Measurements from ENCODE around the gene PDE9A. TPM values are rescaled to one million over a fixed set of nuclear protein-coding genes. Genes with fewer than 3 reads are reported as not detected.

The PDE9A gene
- total and polyA plus RNA-seq, 2 of the 4 experiments (the other 2 are of a cell fraction): 0.89 to 0.90 TPM

DNA sequence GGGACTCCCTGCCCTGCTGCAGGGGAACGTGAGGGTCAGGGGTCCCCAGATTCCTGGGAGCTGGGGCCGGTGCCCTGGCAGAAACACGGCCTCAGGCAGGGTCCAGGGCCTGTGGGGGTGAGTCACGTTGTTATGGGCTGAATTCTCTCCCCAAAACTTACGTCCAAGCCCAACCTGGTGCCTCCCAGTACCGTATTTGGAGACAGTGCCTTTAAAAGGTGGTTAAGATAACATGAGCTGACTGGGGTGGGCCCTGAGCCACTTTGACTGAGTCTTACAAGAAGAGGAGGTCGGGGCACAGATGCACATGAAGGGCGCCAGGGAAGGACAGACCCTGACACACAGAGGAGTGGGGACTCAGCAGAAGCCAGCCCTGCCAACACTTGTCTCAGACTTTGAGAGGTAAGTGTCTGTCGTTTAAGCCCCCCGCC lies 126.0 kb downstream of the PDE9A start:
- CTCF ChIA-PET: no interaction called here
- no peak overlapping the region for H3K9ac ChIP-seq (ENCODE audit: low read depth, low read length)
- dilution Hi-C loops (cut with HindIII; ENCODE audit: low sequenced_read_pairs, unreplicated experiment): no loop called here

More for the DNA sequence above, 126.0 kb downstream of the PDE9A start:
- intact Hi-C loops (cut with micrococcal nuclease) (no loop called here), in situ Hi-C loops (cut with MboI; ENCODE audit: low sequenced_read_pairs) (no loop called here)
- H2BK15ac ChIP-seq (ENCODE audit: low read depth, low read length): no peak overlapping the region
- no peak overlapping the region for H3K4me2 ChIP-seq (ENCODE audit: low read depth, low read length)
- H3K9me1 ChIP-seq (ENCODE audit: insufficient read depth, low read length): no peaks in the 10 kb centered on the region
- H4K5ac ChIP-seq (ENCODE audit: low read depth, low read length): no peak overlapping the region
- no peaks in the 10 kb centered on the region for H3K4me1 ChIP-seq (ENCODE audit: control insufficient read depth, insufficient read depth, low read length)
- no peak overlapping the region for H3K4me3 ChIP-seq (ENCODE audit: insufficient read depth, low read depth, low read length)
- H3K36me3 ChIP-seq (ENCODE audit: control insufficient read depth, insufficient read depth, low read length): no peaks in the 10 kb centered on the region
- no peak overlapping the region for H3K27ac ChIP-seq (ENCODE audit: insufficient read depth, low read length)
- H2AK5ac ChIP-seq (ENCODE audit: low read depth, low read length): no peak overlapping the region
- POLR2A ChIA-PET (ENCODE audit: unreplicated experiment): no interaction called here
- H3K4ac ChIP-seq (ENCODE audit: low read depth, low read length): no peak overlapping the region
- H3K9me3 ChIP-seq (ENCODE audit: control insufficient read depth, insufficient read depth, low read length): no peaks in the 10 kb centered on the region
- H2AFZ ChIP-seq (replicated peaks; ENCODE audit: low read length, poor library complexity): no peak overlapping the region
- H4K20me1 ChIP-seq (ENCODE audit: insufficient read depth, low read length): no peaks in the 10 kb centered on the region
- whole genome bisulfite sequencing, 2 experiments (ENCODE audit: extremely low coverage in 2 of 2, insufficient read length in 1 of 2): 46% methylated on average over 4 of the region's 10 CpGs; no CpG with 5 or more reads in 1 of the 2 experiments
- BruUV-seq (replicated peaks): no TSS peak
- no peak for DNase-seq
- no peak overlapping the region for H3K18ac ChIP-seq (ENCODE audit: low read depth, low read length)
- H3K79me1 ChIP-seq (ENCODE audit: low read depth in 1 of 2, low read length in 2 of 2): no peaks in the 10 kb centered on the region
- peaks cover 48% of the 10 kb centered on the region for H3K27me3 ChIP-seq (ENCODE audit: control insufficient read depth, insufficient read depth, low read length)
- no peak overlapping the region for H2AK9ac ChIP-seq (replicated peaks; ENCODE audit: low read depth, low read length, poor library complexity)
- no peak overlapping the region for H3K23ac ChIP-seq (ENCODE audit: low read depth, low read length)
- no peak overlapping the region for H4K91ac ChIP-seq (ENCODE audit: insufficient read depth, low read depth, low read length)
- TF ChIP-seq CEBPB (IDR thresholded peaks at IDR 0.05; ENCODE audit: low read depth, low read length) (no peak), RAD21 (IDR thresholded peaks at IDR 0.05; ENCODE audit: low read length) (no peak), FOS (IDR thresholded peaks at IDR 0.05; ENCODE audit: low read depth, low read length) (no peak), USF2 (IDR thresholded peaks at IDR 0.05; ENCODE audit: low read depth, low read length) (no peak), SMC3 (IDR thresholded peaks at IDR 0.05; ENCODE audit: low read depth, low read length) (no peak)
- H2BK120ac ChIP-seq (ENCODE audit: low read depth, low read length): no peak overlapping the region
- no peak overlapping the region for H2BK20ac ChIP-seq (ENCODE audit: low read depth, low read length)
- H3K14ac ChIP-seq (replicated peaks; ENCODE audit: low read depth, low read length): no peak overlapping the region
- no peak overlapping the region for H2BK5ac ChIP-seq (ENCODE audit: low read depth, low read length, poor library complexity, severe bottlenecking)
- H3K56ac ChIP-seq (ENCODE audit: extremely low read depth, insufficient read depth, low read length): no peak overlapping the region
- no peak for ATAC-seq (ENCODE audit: low read depth)
- no peak overlapping the region for H4K8ac ChIP-seq (ENCODE audit: low read depth in 2 of 2, low read length in 2 of 2)
